Spleen (tissue), 11 donors: ENCODE measurements around the gene TRAPPC11. TPM values are rescaled to one million over a fixed set of nuclear protein-coding genes. Genes with fewer than 3 reads are reported as not detected.

Source experiments
- DNase-seq: peaks from one replicate; pipeline ENCODE4 v3.0.0-alpha.2; 2020
- H3K27ac ChIP-seq, 8 donors: fragments of 200-600 bp; sonication (generic) in 7 of 8; 1 replicate in 4 of 8; 2 replicates in 4 of 8; pipeline versions ENCODE4 v1.5.0 to v1.8.0; 2016 to 2021; ENCODE audit warnings: inconsistent platforms in 4 of 8, mild to moderate bottlenecking in 4 of 8, moderate library complexity in 1 of 8
- H3K27me3 ChIP-seq, 7 donors: fragments of 200-600 bp; sonication (generic) in 6 of 7; replicated peaks in 1 of 7; 1 replicate in 4 of 7; 2 replicates in 3 of 7; pipeline versions ENCODE4 v1.5.0 to v1.8.0; 2016 to 2021; ENCODE audit warnings: inconsistent platforms in 3 of 7, mild to moderate bottlenecking in 1 of 7
- H3K36me3 ChIP-seq, 6 donors: fragments of 200-600 bp; sonication (generic) in 5 of 6; 1 replicate in 4 of 6; 2 replicates in 2 of 6; pipeline versions ENCODE4 v1.5.0 to v1.8.0; 2016 to 2021; ENCODE audit warnings: inconsistent platforms in 2 of 6
- H3K4me1 ChIP-seq, 6 donors: fragments of 200-600 bp; sonication (generic) in 5 of 6; 1 replicate in 3 of 6; 2 replicates in 3 of 6; pipeline versions ENCODE4 v1.5.0 to v1.8.0; 2016 to 2021; ENCODE audit warnings: inconsistent platforms in 3 of 6
- H3K4me3 ChIP-seq, 8 donors: fragments of 200-600 bp; sonication (generic) in 7 of 8; 1 replicate in 4 of 8; 2 replicates in 4 of 8; pipeline versions ENCODE4 v1.5.0 to v1.8.0; 2016 to 2021; ENCODE audit warnings: inconsistent platforms in 4 of 8, mild to moderate bottlenecking in 4 of 8, moderate library complexity in 2 of 8
- H3K9me3 ChIP-seq, 8 donors: fragments of 200-600 bp; sonication (generic) in 7 of 8; 1 replicate in 4 of 8; 2 replicates in 4 of 8; pipeline versions ENCODE4 v1.5.0 to v1.8.0; 2016 to 2021; ENCODE audit warnings: inconsistent platforms in 4 of 8
- CTCF ChIP-seq, 11 experiments: fragments of 200-600 bp in 7 of 11; fragments of 450-650 bp in 4 of 11; sonication (generic) in 4 of 11; IDR thresholded peaks in 8 of 11; conservative IDR thresholded peaks in 3 of 11; 1 replicate in 7 of 11; 2 replicates in 4 of 11; pipeline versions ENCODE4 v1.4.0 to v1.8.0; 2016 to 2021; ENCODE audit warnings: antibody characterized with exemption in 11 of 11, inconsistent platforms in 4 of 11, mild to moderate bottlenecking in 1 of 11
- POLR2A ChIP-seq, 3 donors: fragments of 450-650 bp; IDR thresholded peaks; one replicate each; pipeline ENCODE4 v1.5.1; 2017; ENCODE audit warnings: antibody characterized with exemption in 3 of 3, mild to moderate bottlenecking in 1 of 3
- POLR2AphosphoS5 ChIP-seq, 3 donors: sonication (generic); formaldehyde crosslinking; IDR thresholded peaks; one replicate each; pipeline ENCODE4 v1.5.1; 2017; ENCODE audit warnings: antibody characterized with exemption in 3 of 3
- WGBS, 5 donors: extraction: QIAGEN DNeasy Blood & Tissue Kit in 3 of 5; methylation state at CpG; one replicate each; pipeline versions ENCODE4 v1.1.5 to v1.1.7; 2013 to 2018; 5-methylcytosine and 5-hydroxymethylcytosine counted together
- intact Hi-C: fragments of 100-400 bp; cut with DNase I; formaldehyde crosslinking; loops from one replicate; pipeline ENCODE4 v1.15.0; 2023; ENCODE audit warnings: low total_unique reads
- polyA plus RNA-seq, 3 donors: library from polyadenylated mRNA; stranded (reverse); fragments of 200-250 nt; gene quantifications; one replicate each; pipeline ENCODE4 v1.2.1, GENCODE V29; 2013
- total RNA-seq, 7 donors: library from RNA; depleted of rRNA in 3 of 7; stranded (reverse); fragments of >200 nt in 3 of 7; fragmentation: NEBNext Ultra II Directional in 4 of 7; extraction: Animal tissue kit (Norgen Biotek cat#: 25700) in 4 of 7; gene quantifications; one replicate each; pipeline versions ENCODE4 v1.1.0 to v1.2.1, GENCODE V29; 2016 to 2021
- donor health status: healthy with polysubstance abuse.
- donor health status: DM: no; HTN: no; CAD: no; lungs with moderate emphysema.
- donor health status: DM: no; HTN: no; CAD: no.
- donor health status: Bipolar disorder and iron deficiency.
- donor health status: healthy.
- donor health status: DM: no; HTN: no; CAD: no.
- donor health status: DM: yes; HTN: yes; CAD: no.

TRAPPC11 gene
- total and polyA plus RNA-seq, 10 donors = 14.3 to 72.2 (median 42.3) TPM

DNA sequence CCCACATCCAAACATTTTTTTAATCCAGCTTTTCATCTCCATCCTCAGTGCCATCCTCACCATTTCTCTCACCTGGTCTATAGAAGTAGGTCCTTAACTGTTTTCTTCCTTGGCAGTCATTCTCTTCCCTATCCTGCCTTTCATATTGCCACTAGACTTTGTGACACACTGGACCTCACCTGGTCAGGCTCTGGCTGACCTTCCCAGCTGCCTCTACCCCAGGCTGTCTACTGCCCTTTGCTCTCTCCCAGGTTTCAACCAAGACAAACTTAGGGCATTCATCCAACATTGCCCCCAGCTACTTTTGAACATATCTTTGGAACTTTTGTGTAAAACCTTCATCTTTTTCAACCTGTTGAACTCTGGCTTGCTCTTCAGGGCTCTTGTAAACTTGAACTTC lies 39.8 kb downstream of the TRAPPC11 start:
- TF ChIP-seq POLR2AphosphoS5 (IDR thresholded peaks at IDR 0.05) = no peak
- TF ChIP-seq POLR2A (IDR thresholded peaks at IDR 0.05) = no peak
- Histone ChIP-seq H3K9me3 (no peaks in the 10 kb centered on the region), H3K4me3 (no peak overlapping the region), H3K27me3 (no peaks in the 10 kb centered on the region), H3K36me3 (peaks cover 6 to 100% (median 96%) of the 10 kb centered on the region in 6 donors), H3K27ac (no peak overlapping the region), H3K4me1 (no peaks in the 10 kb centered on the region)
- no peak for DNase-seq
- intact Hi-C loops = no loop called here

DNA sequence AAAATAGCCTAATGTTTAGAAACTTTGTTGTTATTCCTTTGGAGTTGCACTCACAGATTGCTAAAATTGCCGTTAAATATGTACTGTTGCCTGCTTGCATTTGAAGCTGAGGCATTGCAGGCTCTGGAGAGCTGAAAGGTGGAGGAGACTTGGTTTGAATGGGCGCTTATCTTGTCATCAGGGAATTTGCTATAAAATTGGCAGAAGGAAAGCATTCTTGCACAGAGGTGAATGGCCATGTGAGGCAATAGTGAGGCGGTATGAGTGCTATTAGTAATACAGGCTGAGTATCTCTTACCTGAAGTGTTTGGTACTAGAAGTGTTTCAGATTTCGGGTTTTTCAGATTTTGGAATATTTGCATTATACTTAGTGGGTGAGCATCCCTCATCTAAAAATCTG lies 41.3 kb downstream of the TRAPPC11 start:
- DNase-seq = no peak
- H3K36me3 ChIP-seq = peaks cover 6 to 100% (median 88%) of the 10 kb centered on the region in 6 donors
- H3K4me1 ChIP-seq = no peaks in the 10 kb centered on the region
- H3K4me3 ChIP-seq = no peak overlapping the region
- WGBS, 5 donors = 88 to 99% (median 98%) methylated on average over 4 of the region's 4 CpGs
- no peaks in the 10 kb centered on the region for H3K9me3 ChIP-seq
- TF ChIP-seq POLR2AphosphoS5 (IDR thresholded peaks at IDR 0.05) (no peak), POLR2A (IDR thresholded peaks at IDR 0.05) (no peak), CTCF (IDR thresholded peaks at IDR 0.05 in 8 of 11, conservative IDR thresholded peaks at IDR 0.05 in 3 of 11) (no peak)
- intact Hi-C loops = no loop called here
- no peaks in the 10 kb centered on the region for H3K27me3 ChIP-seq
- no peak overlapping the region for H3K27ac ChIP-seq

DNA sequence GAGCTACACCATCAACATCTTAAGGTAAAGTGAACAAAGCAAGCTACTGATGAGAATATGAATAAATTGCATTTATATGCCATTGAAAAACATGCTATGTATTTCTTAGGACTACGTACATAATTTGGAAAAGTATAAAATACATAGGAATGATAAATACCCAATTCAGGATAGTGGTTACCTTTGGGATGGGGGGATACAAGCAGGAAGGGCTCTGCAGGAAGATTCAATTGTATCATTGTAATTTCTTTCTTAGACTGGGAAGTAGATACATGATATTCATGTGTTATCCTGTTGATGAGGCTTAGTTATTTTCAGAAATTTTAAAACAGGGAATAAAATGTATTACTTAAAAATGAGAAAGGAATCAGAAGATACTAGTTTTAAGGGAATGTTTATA lies 43.4 kb downstream of the TRAPPC11 start:
- TF ChIP-seq CTCF (IDR thresholded peaks at IDR 0.05 in 8 of 11, conservative IDR thresholded peaks at IDR 0.05 in 3 of 11) (no peak), POLR2AphosphoS5 (IDR thresholded peaks at IDR 0.05) (no peak), POLR2A (IDR thresholded peaks at IDR 0.05) (no peak)
- intact Hi-C loops = no loop called here
- Histone ChIP-seq H3K4me3 (no peak overlapping the region), H3K27me3 (no peaks in the 10 kb centered on the region), H3K4me1 (no peaks in the 10 kb centered on the region), H3K36me3 (peaks cover 6 to 100% (median 82%) of the 10 kb centered on the region in 6 donors), H3K9me3 (no peaks in the 10 kb centered on the region), H3K27ac (no peak overlapping the region)
- no peak for DNase-seq
- WGBS, 5 donors = 64 to 98% (median 97%) methylated on average over 1 of the region's 1 CpG

- WGBS, 5 donors = 86 to 94% (median 89%) methylated on average over 7 of the region's 7 CpGs
- DNase-seq = no peak
- H3K36me3 ChIP-seq = peaks cover 0 to 58% (median 48%) of the 10 kb centered on the region in 6 donors
- no peaks in the 10 kb centered on the region for H3K27me3 ChIP-seq
- TF ChIP-seq CTCF (IDR thresholded peaks at IDR 0.05 in 8 of 11, conservative IDR thresholded peaks at IDR 0.05 in 3 of 11) = no peak
- no peak for TF ChIP-seq POLR2AphosphoS5 (IDR thresholded peaks at IDR 0.05)
- TF ChIP-seq POLR2A (IDR thresholded peaks at IDR 0.05) = no peak
- H3K4me3 ChIP-seq = no peak overlapping the region
- no peaks in the 10 kb centered on the region for H3K4me1 ChIP-seq
- intact Hi-C loops = no loop called here
- H3K9me3 ChIP-seq = no peaks in the 10 kb centered on the region
- no peak overlapping the region for H3K27ac ChIP-seq
Measured at GRCh38 chr4:183714626-183715025, 55.5 kb downstream of the TRAPPC11 start.

DNA sequence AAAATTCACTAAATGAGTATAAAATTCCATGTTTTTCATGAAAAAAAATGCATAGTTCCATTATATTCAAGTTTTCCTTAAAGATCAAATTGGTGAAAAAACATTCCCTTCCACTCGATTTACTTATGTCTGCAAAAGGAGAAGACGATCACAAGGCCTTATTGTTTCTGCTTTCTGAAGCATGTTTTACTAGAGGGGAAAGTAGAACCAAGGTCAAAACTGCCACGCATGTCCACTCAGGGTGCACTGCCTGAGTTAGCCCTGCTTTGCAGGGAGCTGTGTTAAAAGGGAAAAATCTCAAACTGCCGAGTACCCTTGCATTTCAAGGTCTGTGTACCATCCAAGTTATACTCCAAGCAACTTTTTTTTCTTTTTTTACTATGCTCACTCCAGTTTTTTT lies 57.2 kb downstream of the TRAPPC11 start:
- no peak for TF ChIP-seq CTCF (IDR thresholded peaks at IDR 0.05 in 8 of 11, conservative IDR thresholded peaks at IDR 0.05 in 3 of 11)
- no peak for TF ChIP-seq POLR2A (IDR thresholded peaks at IDR 0.05)
- TF ChIP-seq POLR2AphosphoS5 (IDR thresholded peaks at IDR 0.05) = no peak
- Histone ChIP-seq H3K27ac (no peak overlapping the region), H3K36me3 (peaks cover 0 to 41% (median 31%) of the 10 kb centered on the region in 6 donors), H3K4me1 (peaks cover 0 to 5% (median under 1%) of the 10 kb centered on the region in 6 donors), H3K27me3 (peaks cover 0 to 3% (median 0%) of the 10 kb centered on the region in 7 donors), H3K4me3 (no peak overlapping the region), H3K9me3 (no peaks in the 10 kb centered on the region)
- no peak for DNase-seq
- intact Hi-C loops = no loop called here
- WGBS, 5 donors = 69 to 82% (median 79%) methylated on average over 4 of the region's 4 CpGs
